ENCODE data around the gene PACS1. TPM values are rescaled to one million over a fixed set of nuclear protein-coding genes. Genes with fewer than 3 reads are reported as not detected.

Gene PACS1
- total RNA-seq, 1 experiment from 2014 or later = 32.7 TPM

- DNase-seq (ENCODE audit: low read depth) = peak; percentile 23
Observed at GRCh38 chr11:66050581-66051231, 19.4 kb upstream of the PACS1 start.

- DNase-seq (ENCODE audit: low read depth) = no peak
Observed at GRCh38 chr11:66051371-66051765, 18.7 kb upstream of the PACS1 start.

- DNase-seq (ENCODE audit: low read depth) = peak; percentile 99
Observed at GRCh38 chr11:66051766-66052663, 18.1 kb upstream of the PACS1 start, which contains the start of gene SF3B2. Gene SF3B2, plus strand, starts transcription at chr11:66052364. Its CDS starts 21 bp downstream, at chr11:66052385.

GRCh38 chr11:66052664-66052982, 17.4 kb upstream of the PACS1 start:
- no peak for DNase-seq (ENCODE audit: low read depth)

GRCh38 chr11:66055021-66055420, 15.1 kb upstream of the PACS1 start:
- DNase-seq (ENCODE audit: low read depth) = no peak

- no peak for DNase-seq (ENCODE audit: low read depth)
Observed at GRCh38 chr11:66056501-66056900, 13.6 kb upstream of the PACS1 start.

- no peak for DNase-seq (ENCODE audit: low read depth)
Observed at GRCh38 chr11:66059966-66060680, 9.9 kb upstream of the PACS1 start.

- no peak for DNase-seq (ENCODE audit: low read depth)
Observed at GRCh38 chr11:66061268-66061667, 8.8 kb upstream of the PACS1 start.

GRCh38 chr11:66062408-66062807, 7.7 kb upstream of the PACS1 start:
- DNase-seq (ENCODE audit: low read depth) = no peak

GRCh38 chr11:66063900-66064299, 6.2 kb upstream of the PACS1 start:
- DNase-seq (ENCODE audit: low read depth) = no peak

- no peak for DNase-seq (ENCODE audit: low read depth)
Observed at GRCh38 chr11:66064571-66064970, 5.5 kb upstream of the PACS1 start.

GRCh38 chr11:66066751-66067150, 3.3 kb upstream of the PACS1 start:
- no peak for DNase-seq (ENCODE audit: low read depth)

- DNase-seq (ENCODE audit: low read depth) = no peak
Observed at GRCh38 chr11:66067640-66068039, 2.4 kb upstream of the PACS1 start.

GRCh38 chr11:66068154-66068821, 1.8 kb upstream of the PACS1 start:
- DNase-seq (ENCODE audit: low read depth) = peak; percentile 67

GRCh38 chr11:66068923-66069714, 953 bp upstream of the PACS1 start:
- DNase-seq (ENCODE audit: low read depth) = peak; percentile 75

GRCh38 chr11:66070604-66071380, 720 bp downstream of the PACS1 start:
- DNase-seq (ENCODE audit: low read depth) = peak; percentile 48

- peak; percentile 24 for DNase-seq (ENCODE audit: low read depth)
Observed at GRCh38 chr11:66071381-66071801, 1.3 kb downstream of the PACS1 start.

GRCh38 chr11:66072081-66072480, 2.0 kb downstream of the PACS1 start:
- DNase-seq (ENCODE audit: low read depth) = no peak

- DNase-seq (ENCODE audit: low read depth) = no peak
Observed at GRCh38 chr11:66072518-66072917, 2.4 kb downstream of the PACS1 start.

- no peak for DNase-seq (ENCODE audit: low read depth)
Observed at GRCh38 chr11:66073669-66074068, 3.6 kb downstream of the PACS1 start.

Data from M059J (cell line).